ENCODE data around the gene CTU2.

CTU2 gene

GRCh38 chr16:88697831-88698615, 8.3 kb upstream of the CTU2 start:
- FAIRE-seq: no peak

- FAIRE-seq: no peak
These were observed 7.7 kb upstream of the CTU2 start for GRCh38 chr16:88698646-88699045.

- no peak for FAIRE-seq
These were observed 7.1 kb upstream of the CTU2 start for GRCh38 chr16:88699180-88699579.

DNA sequence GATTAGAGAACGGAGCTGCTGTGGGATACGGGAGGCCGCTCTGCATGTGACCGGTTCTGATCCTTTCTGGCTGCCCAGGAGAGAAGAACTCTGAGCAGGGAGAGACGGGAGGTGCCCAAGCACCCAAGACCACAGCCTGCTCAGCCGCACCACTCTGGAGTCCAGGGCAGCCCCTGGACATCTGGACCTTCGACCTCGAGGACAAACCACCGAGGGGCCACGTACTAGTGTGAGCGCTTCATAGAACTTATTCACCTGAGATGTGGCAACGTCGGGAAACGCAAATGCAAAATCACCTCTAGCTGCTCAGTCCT, 6.0 kb upstream of the CTU2 start:
- FAIRE-seq: no peak

- FAIRE-seq: no peak
These were observed 5.4 kb upstream of the CTU2 start for GRCh38 chr16:88700636-88701482.

DNA sequence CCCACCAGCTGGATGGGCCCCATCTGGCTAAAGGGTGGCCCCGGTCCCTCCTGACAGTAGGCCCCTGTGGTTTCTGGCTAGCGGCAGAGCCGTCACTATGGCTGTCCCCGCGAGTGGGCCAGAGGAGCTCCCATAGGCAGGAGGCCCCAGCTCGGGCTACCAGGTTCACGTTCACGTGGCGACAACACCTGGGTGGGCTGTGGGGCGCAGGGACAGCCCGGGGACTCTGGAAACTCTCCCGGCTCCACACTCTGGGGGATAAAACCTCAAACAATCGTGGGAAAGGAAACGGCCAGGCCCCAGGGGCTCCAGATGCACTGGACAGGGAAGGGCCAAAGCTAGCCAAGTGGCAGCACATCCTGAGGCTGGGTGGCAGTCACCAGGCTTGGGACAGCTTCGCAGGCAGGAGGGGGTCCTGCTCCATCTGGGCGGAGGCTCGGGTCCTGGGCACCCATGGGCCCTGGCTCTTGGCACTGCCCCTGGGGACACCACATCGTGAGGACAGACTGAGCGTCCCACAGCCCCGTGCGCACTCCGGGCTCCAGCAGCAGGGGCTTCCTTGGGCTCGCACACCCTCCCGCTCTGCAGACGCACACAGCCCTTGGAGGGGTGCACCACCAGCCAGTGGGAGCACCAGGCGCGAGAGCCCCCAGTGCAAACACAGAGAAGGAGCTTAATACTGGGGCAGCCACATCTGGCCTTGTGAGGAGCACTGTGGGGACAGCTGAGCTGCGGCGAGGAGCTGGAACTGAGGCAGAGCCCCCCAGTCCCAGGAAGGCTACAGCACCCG, 4.5 kb upstream of the CTU2 start:
- no peak for FAIRE-seq

- no peak for FAIRE-seq
These were observed 3.7 kb upstream of the CTU2 start for GRCh38 chr16:88702371-88703210.

DNA sequence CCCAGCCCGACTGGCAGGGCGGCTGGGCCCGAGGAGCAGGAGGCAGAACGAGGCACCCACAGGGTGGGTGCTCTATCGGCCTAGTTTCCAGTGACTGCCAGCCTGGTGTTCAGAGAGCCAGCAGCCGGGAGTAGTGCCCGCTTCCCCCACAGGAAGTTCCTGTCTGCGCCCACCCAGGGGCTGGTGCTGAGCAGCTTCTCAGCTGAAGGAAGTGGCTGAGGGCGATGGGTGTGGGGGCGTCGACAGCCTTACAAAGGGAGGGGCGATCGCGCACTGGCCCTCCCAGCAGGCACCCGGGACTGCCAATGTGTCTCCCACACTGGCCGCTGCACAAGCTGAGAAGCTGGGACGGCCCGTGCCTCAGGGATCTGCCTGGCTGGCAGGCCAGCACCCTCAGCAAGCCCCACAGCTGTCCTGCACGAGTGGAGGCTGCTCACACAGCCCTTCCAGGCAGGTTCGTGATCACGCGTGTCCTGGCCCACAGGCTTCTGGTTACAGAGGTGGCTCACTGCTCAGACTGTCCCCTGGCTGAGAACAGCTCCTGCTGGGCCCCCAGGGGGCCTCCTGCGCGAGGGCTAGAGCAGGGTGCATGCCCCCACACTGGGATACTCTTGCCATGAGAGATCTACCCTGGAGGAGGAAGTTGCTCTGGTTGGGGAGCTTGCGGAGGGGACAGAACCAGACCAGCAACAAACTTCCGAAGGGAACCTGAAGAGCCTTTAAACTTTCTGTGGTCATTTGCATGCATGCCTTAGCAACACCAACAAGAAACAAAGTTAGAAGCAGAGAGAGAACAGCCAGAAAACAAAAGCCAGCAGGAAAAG, 2.6 kb upstream of the CTU2 start:
- FAIRE-seq: no peak

DNA sequence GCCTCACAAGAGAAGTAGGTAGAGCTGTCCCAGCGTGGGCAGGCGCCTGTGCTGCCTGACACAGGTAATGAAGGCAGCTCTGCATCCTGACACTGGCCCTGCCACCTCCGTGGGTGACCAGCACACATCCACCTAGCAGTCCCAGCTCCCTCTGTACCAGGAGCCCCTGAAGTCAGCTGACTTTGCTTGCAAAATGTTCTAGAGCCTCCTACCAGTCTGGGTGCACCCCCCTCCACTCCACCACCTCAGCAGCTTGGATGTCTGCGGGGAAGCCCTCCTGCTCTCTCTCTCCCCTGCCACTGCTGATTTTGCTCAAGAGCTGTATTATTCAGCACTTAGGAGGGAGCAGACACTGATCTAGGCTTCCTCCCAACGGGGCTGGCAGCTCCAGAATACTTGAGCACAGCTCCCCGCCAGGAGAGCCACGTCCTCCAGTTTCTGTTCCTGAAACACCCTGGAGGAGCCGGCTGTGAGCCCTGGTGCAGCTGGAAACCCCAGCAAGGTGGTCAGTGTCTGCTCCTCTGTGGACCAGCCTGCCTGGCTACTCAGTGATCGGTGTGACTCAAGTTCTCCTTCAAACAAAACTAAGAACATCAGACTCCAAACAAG, 1.1 kb upstream of the CTU2 start:
- no peak for FAIRE-seq

DNA sequence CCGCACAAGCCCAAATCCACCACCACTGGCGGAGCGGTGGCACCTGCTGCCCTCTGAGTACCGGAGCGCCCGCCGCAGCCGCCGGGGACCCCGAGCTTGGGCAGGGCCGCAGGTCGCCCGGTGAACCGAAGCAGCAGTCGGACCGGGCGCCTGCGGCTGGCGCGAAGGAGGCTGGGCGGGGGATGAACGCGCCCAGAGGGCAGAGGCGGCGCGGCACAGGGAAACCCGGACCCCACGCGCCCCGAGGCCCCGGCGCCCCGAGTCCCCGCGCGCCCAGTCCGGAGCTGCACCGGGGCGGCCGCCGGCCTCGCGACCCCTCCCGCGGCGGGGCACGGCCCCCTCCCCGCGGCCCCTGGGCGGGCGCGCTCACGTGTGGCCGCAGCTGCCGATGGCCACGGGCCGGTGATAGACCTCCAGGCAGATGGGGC, 488 bp upstream of the CTU2 start:
- no peak for FAIRE-seq

DNA sequence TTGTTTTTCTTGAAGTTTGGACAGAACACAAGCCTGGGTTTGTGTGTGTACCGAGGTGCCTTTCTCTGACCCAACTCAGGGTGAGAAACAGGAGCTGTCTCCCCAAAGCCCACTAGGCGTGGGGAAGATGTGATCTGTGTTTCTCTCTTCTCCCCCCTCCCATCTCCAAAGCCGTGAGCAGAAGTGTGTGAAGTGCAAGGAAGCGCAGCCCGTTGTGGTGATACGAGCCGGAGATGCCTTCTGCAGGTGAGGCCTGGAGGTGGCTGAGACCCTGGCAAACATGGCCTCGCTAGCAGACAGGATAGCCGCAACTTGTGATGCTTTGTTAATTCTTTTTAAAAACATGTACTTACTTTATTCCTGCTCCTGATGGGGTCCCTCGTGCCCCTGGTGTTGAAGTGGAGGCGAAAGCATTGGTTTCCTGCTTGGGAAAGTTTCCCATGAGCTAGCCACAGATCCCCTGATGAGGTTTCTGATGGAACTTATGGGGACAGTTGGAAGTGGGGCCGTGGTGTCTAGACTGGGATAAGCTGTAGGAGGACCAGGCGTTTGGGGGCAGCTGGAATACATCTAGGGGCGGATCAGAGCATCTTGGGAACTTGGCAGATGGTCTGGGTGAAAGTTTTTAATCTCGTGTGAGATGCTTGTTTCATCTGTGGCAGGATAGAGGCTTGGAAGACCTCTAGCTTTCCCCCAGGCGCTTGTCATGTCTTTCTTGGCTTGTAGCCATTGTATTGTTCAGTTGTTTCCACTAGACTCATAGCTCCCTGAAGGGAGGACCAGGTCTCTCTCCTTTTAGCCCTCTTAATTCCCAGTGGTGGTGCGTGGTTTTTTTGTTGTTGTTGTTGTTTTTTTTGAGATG, 893 bp downstream of the CTU2 start:
- FAIRE-seq: no peak

- FAIRE-seq: no peak
These were observed 4.3 kb downstream of the CTU2 start for GRCh38 chr16:88710556-88710955.

- no peak for FAIRE-seq
These were observed 5.5 kb downstream of the CTU2 start for GRCh38 chr16:88711750-88712340.

DNA sequence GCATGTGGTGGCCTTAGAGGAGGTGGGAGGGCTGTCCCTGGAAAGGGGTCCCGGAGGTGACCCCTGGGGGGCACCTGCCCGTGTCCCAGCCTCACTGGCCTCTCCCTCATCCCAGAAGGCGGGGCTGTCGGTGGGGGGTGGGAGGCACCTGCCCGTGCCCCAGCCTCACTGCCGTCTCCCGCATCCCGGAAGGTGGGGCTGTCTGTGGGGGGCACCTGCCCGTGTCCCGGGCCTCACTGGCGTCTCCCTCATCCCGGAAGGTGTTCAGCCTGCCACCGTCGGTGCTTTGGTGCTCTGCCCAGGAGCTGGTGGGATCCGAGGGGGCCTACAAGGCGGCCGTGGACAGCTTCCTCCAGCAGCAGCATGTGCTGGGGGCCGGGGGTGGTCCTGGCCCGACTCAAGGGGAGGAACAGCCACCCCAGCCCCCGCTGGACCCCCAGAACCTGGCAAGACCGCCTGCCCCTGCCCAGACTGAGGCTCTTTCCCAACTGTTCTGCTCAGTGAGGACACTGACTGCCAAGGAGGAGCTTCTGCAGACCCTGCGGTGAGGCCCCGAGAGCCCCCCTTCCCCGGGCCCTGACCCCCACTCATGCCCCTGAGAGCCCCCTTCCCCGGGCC, 6.2 kb downstream of the CTU2 start:
- FAIRE-seq: no peak

- no peak for FAIRE-seq
These were observed 6.8 kb downstream of the CTU2 start for GRCh38 chr16:88713054-88713453.

DNA sequence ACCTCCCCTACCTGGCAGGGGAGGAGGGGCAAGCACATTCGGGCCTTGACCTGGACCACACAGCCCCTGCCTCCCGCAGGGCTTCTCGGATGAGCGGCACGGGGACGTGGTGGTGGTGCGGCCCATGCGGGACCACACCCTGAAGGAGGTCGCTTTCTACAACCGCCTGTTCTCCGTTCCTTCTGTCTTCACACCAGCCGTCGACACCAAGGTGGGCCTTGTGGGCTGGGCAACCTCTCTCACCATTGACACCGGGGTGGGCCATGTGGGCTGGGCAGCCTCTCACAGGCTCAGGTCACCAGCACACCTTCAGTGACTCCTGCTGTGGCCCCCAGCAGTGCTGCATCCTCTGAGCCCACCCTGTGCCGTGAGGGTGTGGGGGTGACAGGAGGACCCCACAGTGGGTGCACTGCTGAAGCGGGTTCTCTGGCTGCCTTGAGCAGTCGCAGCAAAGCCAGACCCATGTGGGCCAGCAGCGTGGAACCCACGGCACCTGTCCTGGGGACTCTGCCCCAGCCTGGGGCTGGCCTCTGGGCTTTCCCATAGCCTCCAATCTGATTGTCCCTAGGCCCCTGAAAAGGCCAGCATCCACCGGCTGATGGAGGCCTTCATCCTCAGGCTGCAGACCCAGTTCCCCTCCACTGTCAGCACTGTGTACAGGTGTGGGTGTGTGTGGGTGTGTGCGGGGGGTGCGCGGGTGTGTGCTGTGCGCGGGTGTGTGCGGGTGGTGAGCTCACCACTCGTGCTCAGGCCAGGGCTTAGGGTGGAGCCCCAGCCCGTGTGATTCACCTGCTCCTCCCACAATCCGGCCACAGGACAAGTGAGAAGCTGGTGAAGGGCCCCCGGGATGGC, 7.5 kb downstream of the CTU2 start:
- no peak for FAIRE-seq

DNA sequence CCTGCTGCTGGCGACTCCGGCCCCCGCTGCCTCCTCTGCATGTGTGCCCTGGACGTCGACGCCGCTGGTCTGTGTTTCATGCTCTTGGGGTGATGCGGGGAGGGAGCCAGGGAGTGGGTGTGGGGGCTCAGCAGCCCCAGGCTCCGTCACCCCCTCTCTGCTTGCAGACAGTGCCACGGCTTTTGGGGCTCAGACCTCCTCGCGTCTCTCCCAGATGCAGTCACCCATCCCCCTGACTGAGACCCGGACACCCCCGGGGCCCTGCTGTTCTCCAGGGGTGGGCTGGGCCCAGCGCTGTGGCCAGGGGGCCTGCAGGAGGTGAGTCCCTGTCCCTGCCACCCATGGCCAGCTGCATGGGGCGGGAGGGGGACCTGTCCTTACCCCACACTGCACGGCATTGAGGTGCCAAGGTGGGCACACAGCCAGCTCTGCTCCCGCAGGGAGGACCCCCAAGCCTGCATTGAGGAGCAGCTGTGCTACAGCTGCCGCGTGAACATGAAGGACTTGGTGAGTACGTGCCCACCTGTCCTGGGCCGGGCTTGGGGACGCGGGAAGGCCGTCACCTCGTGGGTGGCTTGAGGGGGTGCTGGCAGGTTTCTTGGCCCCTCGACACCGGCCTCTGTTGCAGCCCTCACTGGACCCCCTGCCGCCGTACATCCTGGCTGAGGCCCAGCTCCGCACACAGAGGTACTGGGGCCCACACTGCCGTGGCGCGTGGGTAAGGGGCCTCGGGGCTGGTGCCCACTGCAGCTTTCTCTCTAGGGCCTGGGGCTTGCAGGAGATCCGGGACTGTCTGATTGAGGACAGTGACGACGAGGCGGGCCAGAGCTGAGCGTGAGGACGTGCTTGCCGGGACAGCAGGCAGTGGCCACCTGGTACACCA, 8.4 kb downstream of the CTU2 start:
- no peak for FAIRE-seq
